GM18951 (cell line): ENCODE data around the gene SERPINE1.

Experiments used
- POLR2A ChIP-seq: IDR thresholded peaks from 4 replicates; pipeline ENCODE4 v1.6.1; 2011; ENCODE audit warnings: mild to moderate bottlenecking; ENCODE audit not compliant: insufficient read length, insufficient read depth; ENCODE audit errors: extremely low read depth
- in situ Hi-C: fragments of 300-500 bp; cut with MboI; formaldehyde crosslinking; loops from one replicate; pipeline ENCODE4 v1.12.0; 2022; ENCODE audit warnings: low sequenced_read_pairs, mixed read lengths, inconsistent platforms; ENCODE audit not compliant: unreplicated experiment

SERPINE1 gene

DNA sequence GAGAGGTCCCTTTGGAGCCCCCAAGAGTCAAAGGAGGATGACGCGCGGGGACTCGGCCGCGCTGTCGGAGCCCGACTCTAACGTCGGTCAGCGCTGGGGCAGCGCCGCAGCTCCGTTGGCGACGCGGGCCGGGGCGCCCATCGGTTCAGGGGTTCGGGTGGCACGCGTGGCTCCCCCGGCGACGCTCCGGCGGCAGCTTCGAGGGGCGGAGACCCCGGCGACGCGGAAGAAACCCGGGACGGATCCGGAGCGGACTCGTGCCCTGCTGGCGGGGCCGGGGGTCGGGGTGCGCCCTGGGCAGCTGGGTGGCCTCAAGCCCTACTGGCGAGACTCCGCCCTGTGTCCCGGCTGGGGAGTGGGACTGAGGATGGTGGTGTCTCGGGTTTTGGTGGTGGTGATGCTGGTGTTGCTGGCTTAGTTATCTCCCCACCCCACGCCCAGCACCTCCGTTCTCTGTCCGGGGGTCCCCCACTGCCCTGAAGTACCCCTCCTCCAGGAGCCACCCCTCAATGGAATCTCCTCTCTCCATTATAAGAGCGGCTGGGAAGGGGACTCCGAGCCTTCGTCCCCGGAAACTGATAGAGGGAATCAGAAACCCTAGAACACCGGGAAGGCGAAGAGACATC, 53.3 kb downstream of the SERPINE1 start, which contains the start of gene NAT16:
Gene NAT16, minus strand, starts transcription at position 164 of the 626 bp plus-strand sequence. CDS start 5,486 bp downstream, outside the sequence.
- in situ Hi-C loops, result no loop called here
- no peak for TF ChIP-seq POLR2A

DNA sequence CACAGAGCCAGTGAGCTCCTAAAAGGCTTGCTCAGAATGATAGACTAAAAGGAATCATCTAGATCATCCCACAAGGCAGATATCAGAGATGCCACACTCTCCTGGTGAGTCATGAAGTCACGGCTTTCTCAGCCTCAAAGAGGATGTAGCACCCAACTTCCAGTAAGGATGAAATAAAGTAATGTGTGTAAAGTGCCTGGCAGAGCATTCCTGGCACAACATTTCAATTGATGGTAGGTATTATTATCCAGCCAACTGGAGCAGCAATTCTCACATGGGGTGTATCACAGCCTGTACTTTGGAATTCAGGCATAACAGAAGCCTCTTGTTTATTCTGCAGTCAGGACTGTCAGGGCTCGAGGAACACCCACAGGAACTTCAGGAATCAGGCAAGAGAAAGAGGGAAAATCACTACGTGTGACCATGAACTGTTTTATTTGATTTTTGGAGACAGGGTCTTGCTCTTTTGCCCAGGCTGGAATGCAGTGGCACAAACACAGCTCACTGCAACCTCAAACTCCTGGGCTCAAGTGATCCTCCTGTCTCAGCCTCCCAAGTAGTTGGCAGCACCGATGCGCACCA, 58.4 kb downstream of the SERPINE1 start:
- no peak for TF ChIP-seq POLR2A
- in situ Hi-C loops, result no loop called here

DNA sequence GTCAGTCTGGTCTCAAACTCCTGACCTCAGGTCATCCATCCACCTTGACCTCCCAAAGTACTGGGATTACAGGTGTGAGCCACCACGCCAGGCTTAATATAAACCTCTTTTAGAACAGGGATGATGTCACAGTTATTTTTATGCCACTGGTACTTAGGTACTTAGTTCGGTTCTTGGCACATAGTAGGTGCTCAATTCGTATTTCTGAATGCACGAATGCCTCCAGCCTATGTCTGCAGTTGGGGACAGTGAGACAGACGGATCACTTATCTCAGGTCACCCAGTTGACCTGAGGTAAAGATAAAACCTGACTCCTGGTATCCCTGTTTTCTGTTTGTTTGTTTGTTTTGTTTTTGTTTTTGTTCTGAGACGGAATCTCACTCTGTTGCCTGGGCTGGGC, 59.3 kb downstream of the SERPINE1 start:
- no peak for TF ChIP-seq POLR2A
- in situ Hi-C loops, result no loop called here

DNA sequence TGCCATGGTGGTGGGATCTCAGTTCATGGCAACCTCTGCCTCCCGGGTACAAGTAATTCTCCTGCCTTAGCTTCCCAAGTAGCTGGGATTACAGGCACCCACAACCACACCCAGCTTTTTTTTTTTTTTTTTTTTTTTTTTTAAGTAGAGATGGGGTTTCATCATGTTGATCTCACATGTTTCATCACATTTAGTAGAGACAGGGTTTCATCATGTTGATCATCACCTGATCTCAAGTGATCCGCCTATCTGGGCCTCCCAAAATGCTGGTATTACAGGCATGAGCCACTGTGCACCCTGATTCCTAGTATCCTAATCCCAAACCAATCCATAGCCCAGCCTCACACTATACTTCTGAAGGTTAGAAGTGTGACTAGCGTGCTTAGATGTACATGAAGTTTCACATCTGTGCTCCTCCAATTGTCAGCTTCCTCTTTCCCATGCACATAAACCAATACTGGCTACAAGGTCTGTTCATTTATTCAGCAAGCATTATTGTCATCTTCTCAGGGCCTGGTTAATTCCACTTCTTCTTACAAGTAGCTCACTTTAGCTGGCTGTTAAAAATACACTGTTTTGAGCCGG, 60.0 kb downstream of the SERPINE1 start:
- no peak for TF ChIP-seq POLR2A
- in situ Hi-C loops, result no loop called here
